DOHH2 (cell line): ENCODE measurements around the gene HIVEP3.

Experiments
- CTCF ChIP-seq: fragments of 200-600 bp; sonication (generic); IDR thresholded peaks from one replicate; pipeline ENCODE4 v1.5.1; 2014; ENCODE audit warnings: antibody characterized with exemption, mild to moderate bottlenecking, low read depth, low read length; ENCODE audit not compliant: poor library complexity, severe bottlenecking
- EZH2phosphoT487 ChIP-seq: fragments of 200-600 bp; sonication (generic); IDR thresholded peaks from 2 replicates; pipeline ENCODE4 v1.6.1; 2017; ENCODE audit warnings: borderline replicate concordance, mild to moderate bottlenecking, antibody characterized with exemption, low read length, moderate library complexity, mixed read lengths

DNA sequence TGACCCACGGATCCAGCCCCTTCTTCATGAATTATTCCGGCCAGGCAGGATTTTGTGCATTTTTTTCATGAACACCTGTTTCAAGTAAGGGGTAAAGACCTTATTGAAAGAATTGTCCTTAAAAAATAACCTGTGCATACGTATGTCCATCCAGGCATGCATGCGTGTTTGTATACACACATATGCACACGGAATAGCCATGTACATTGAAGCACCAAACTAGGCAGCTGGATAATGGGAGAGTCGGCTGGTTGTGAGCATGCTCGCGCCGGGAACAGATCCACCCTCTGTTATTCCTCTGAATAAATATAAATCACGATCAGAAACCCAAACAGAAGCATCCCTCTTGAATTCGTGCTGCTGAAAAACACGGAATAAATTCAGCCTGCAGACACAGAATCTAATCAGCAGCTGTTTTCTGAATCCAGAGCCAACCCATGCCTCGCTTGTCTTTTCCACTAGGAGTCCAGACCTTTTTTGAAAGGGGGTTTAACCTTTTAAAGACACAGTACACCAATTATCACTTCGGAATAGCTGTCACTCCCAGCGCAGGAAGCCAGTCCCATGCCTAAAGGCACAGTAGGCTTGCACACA is at the start of gene HIVEP3:
- TF ChIP-seq CTCF = no peak
- no peak for TF ChIP-seq EZH2phosphoT487
